HG02981 (cell line): ENCODE results near the gene GRID1.
"Not testable (repeated sequence)": the region's sequence is repeated elsewhere in the genome, so short reads cannot be mapped to it uniquely, and the experiment has no call there.

Experiments
- ATAC-seq: cut with Tn5 transposase; IDR thresholded peaks from one replicate; pipeline ENCODE4 v1.9.1; 2021; ENCODE audit warnings: mild to moderate bottlenecking, moderate library complexity; ENCODE audit not compliant: unreplicated experiment

The GRID1 gene

GRCh38 chr10:85864868-85865526, 501.6 kb downstream of the GRID1 start:
- ATAC-seq, result no peak

GRCh38 chr10:85864173-85864549, 502.4 kb downstream of the GRID1 start:
- no peak for ATAC-seq

- no peak for ATAC-seq
Observed at GRCh38 chr10:85863301-85864172, 503.1 kb downstream of the GRID1 start.

- no peak for ATAC-seq
Observed at GRCh38 chr10:85862771-85863170, 503.8 kb downstream of the GRID1 start.

- ATAC-seq, result no peak
Observed at GRCh38 chr10:85861513-85862197, 504.9 kb downstream of the GRID1 start.

GRCh38 chr10:85859859-85860258, 506.7 kb downstream of the GRID1 start:
- no peak for ATAC-seq

- no peak for ATAC-seq
Observed at GRCh38 chr10:85858776-85859515, 507.6 kb downstream of the GRID1 start.

- ATAC-seq, result no peak
Observed at GRCh38 chr10:85857791-85858190, 508.8 kb downstream of the GRID1 start.

- ATAC-seq, result no peak
Observed at GRCh38 chr10:85857305-85857704, 509.3 kb downstream of the GRID1 start.

- ATAC-seq, result no peak
Observed at GRCh38 chr10:85851934-85852333, 514.7 kb downstream of the GRID1 start.

- no peak for ATAC-seq
Observed at GRCh38 chr10:85851325-85851724, 515.3 kb downstream of the GRID1 start.

- ATAC-seq, result no peak
Observed at GRCh38 chr10:85850736-85851135, 515.9 kb downstream of the GRID1 start.

GRCh38 chr10:85849315-85849714, 517.3 kb downstream of the GRID1 start:
- no peak for ATAC-seq

- no peak for ATAC-seq
Observed at GRCh38 chr10:85848756-85849155, 517.8 kb downstream of the GRID1 start.

GRCh38 chr10:85847085-85847484, 519.5 kb downstream of the GRID1 start:
- no peak for ATAC-seq

- ATAC-seq, result not testable (repeated sequence)
Observed at GRCh38 chr10:85838660-85839059, 527.9 kb downstream of the GRID1 start.

GRCh38 chr10:85832988-85833387, 533.6 kb downstream of the GRID1 start:
- ATAC-seq, result no peak

- ATAC-seq, result no peak
Observed at GRCh38 chr10:85831422-85831821, 535.2 kb downstream of the GRID1 start.

GRCh38 chr10:85826377-85826776, 540.2 kb downstream of the GRID1 start:
- ATAC-seq, result no peak

GRCh38 chr10:85811405-85811804, 555.2 kb downstream of the GRID1 start:
- no peak for ATAC-seq

- no peak for ATAC-seq
Observed at GRCh38 chr10:85810674-85811073, 555.9 kb downstream of the GRID1 start.
